Esophagus muscularis mucosa (tissue), 4 donors: ENCODE results near the gene SLC17A3. TPM values are rescaled to one million over a fixed set of nuclear protein-coding genes. Genes with fewer than 3 reads are reported as not detected.

Source experiments
- DNase-seq: peaks from one replicate; pipeline ENCODE4 v3.0.0-alpha.2; 2017; ENCODE audit errors: extremely low spot score
- H3K27ac ChIP-seq, 4 donors: fragments of 200-600 bp; sonication (generic); replicated peaks in 1 of 4; 1 replicate in 3 of 4; 2 replicates in 1 of 4; pipeline ENCODE4 v1.5.1; 2016 to 2019; ENCODE audit warnings: mild to moderate bottlenecking in 1 of 4
- H3K27me3 ChIP-seq, 4 donors: fragments of 200-600 bp; sonication (generic); one replicate each; pipeline versions ENCODE4 v1.5.1 to v1.6.0; 2016 to 2019
- H3K36me3 ChIP-seq, 4 donors: fragments of 200-600 bp; sonication (generic); one replicate each; pipeline ENCODE4 v1.5.1; 2016 to 2019
- H3K4me1 ChIP-seq, 4 donors: fragments of 200-600 bp; sonication (generic); one replicate each; pipeline ENCODE4 v1.5.1; 2016 to 2019
- H3K4me3 ChIP-seq, 4 donors: fragments of 200-600 bp; sonication (generic); 1 replicate in 2 of 4; 2 replicates in 2 of 4; pipeline ENCODE4 v1.5.1; 2016 to 2019; ENCODE audit warnings: mild to moderate bottlenecking in 4 of 4, moderate library complexity in 1 of 4
- H3K9me3 ChIP-seq, 4 donors: fragments of 200-600 bp; sonication (generic); 1 replicate in 3 of 4; 2 replicates in 1 of 4; pipeline ENCODE4 v1.5.1; 2016 to 2019
- EP300 ChIP-seq: sonication (generic); formaldehyde crosslinking; IDR thresholded peaks from one replicate; pipeline ENCODE4 v1.6.1; 2017; ENCODE audit warnings: antibody characterized with exemption
- POLR2A ChIP-seq: fragments of 450-650 bp; IDR thresholded peaks from one replicate; pipeline ENCODE4 v1.6.1; 2017; ENCODE audit warnings: antibody characterized with exemption, moderate library complexity, mild to moderate bottlenecking, low read depth
- POLR2AphosphoS5 ChIP-seq, 2 donors: sonication (generic); formaldehyde crosslinking; IDR thresholded peaks; one replicate each; pipeline ENCODE4 v1.6.1; 2017; ENCODE audit warnings: antibody characterized with exemption in 2 of 2
- WGBS: methylation state at CpG from one replicate; pipeline ENCODE4 v1.1.5; 2018; 5-methylcytosine and 5-hydroxymethylcytosine counted together
- intact Hi-C: fragments of 100-400 bp; cut with DNase I; formaldehyde crosslinking; loops from one replicate; pipeline ENCODE4 v1.15.1; 2023
- total RNA-seq, 4 donors: library from RNA; depleted of rRNA; stranded (reverse); fragments of >200 nt; gene quantifications; one replicate each; pipeline versions ENCODE4 v1.1.0 to v1.2.1, GENCODE V29; 2016
- TF ChIP-seq, protein P1 (sequence below), 3 experiments: fragments of 200-600 bp in 2 of 3; fragments of 450-650 bp in 1 of 3; sonication (generic) in 2 of 3; IDR thresholded peaks; one replicate each; pipeline ENCODE4 v1.5.1; 2017 to 2019; ENCODE audit warnings: antibody characterized with exemption in 3 of 3, mild to moderate bottlenecking in 2 of 3, moderate library complexity in 1 of 3

Gene SLC17A3
- total RNA-seq, 4 donors from 2014 or later, result not detected

DNA sequence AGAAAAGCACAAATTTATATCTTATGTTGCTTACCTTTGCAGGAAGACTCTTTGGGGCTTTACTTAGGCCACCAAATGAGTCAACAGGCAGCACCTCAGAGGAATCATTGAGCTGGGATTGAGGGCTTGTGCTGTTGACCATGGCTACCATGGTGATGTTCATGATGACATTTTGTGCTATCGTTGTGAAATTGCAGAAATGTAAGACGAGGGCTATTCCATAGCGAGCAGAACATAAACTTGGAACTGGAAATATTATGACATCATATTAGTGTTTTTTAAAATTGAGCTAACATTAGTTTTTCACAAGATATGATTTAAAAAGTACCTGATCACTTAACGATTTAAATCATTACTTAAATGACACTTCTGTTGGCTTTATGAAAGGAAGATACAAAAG lies 11.8 kb downstream of the SLC17A3 start:
- intact Hi-C loops, result no loop called here
- Histone ChIP-seq H3K4me1 (no peaks in the 10 kb centered on the region), H3K27me3 (peaks cover 0 to 11% (median 0%) of the 10 kb centered on the region in 4 donors), H3K36me3 (no peaks in the 10 kb centered on the region), H3K4me3 (no peak overlapping the region), H3K9me3 (no peaks in the 10 kb centered on the region), H3K27ac (no peak overlapping the region)
- DNase-seq, result no peak
- TF ChIP-seq, protein P1, sequence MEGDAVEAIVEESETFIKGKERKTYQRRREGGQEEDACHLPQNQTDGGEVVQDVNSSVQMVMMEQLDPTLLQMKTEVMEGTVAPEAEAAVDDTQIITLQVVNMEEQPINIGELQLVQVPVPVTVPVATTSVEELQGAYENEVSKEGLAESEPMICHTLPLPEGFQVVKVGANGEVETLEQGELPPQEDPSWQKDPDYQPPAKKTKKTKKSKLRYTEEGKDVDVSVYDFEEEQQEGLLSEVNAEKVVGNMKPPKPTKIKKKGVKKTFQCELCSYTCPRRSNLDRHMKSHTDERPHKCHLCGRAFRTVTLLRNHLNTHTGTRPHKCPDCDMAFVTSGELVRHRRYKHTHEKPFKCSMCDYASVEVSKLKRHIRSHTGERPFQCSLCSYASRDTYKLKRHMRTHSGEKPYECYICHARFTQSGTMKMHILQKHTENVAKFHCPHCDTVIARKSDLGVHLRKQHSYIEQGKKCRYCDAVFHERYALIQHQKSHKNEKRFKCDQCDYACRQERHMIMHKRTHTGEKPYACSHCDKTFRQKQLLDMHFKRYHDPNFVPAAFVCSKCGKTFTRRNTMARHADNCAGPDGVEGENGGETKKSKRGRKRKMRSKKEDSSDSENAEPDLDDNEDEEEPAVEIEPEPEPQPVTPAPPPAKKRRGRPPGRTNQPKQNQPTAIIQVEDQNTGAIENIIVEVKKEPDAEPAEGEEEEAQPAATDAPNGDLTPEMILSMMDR (IDR thresholded peaks at IDR 0.05), result no peak
- TF ChIP-seq EP300, result no peak
- no peak for TF ChIP-seq POLR2AphosphoS5 (IDR thresholded peaks at IDR 0.05)
- TF ChIP-seq POLR2A, result no peak
- WGBS, result 87% methylated on average over 4 of the region's 4 CpGs

DNA sequence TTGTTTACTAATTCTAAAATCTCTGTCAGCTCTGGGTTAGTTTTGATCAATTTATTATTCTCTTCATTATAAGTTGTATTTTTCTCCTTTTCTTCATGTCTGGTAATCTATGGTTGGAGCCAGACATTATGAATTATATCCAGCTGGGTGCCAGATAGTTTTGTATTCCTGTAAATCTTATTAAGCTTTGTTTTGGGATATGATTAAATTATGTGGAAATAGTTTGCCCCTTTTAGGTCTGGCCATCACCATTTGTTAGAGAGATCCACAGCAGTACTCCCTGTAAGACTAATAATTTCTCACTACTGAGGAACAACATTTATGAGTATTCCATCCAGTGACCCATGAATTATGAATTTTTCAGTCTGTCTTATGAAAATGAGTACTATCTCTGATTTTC lies 21.3 kb downstream of the SLC17A3 start:
- Histone ChIP-seq H3K27ac (no peak overlapping the region), H3K36me3 (no peaks in the 10 kb centered on the region), H3K9me3 (no peaks in the 10 kb centered on the region), H3K4me3 (no peak overlapping the region), H3K4me1 (no peaks in the 10 kb centered on the region), H3K27me3 (no peaks in the 10 kb centered on the region)
- TF ChIP-seq, protein P1 (IDR thresholded peaks at IDR 0.05), result no peak
- no peak for TF ChIP-seq POLR2A
- TF ChIP-seq EP300, result no peak
- no peak for TF ChIP-seq POLR2AphosphoS5 (IDR thresholded peaks at IDR 0.05)
- intact Hi-C loops, result no loop called here
- no peak for DNase-seq

DNA sequence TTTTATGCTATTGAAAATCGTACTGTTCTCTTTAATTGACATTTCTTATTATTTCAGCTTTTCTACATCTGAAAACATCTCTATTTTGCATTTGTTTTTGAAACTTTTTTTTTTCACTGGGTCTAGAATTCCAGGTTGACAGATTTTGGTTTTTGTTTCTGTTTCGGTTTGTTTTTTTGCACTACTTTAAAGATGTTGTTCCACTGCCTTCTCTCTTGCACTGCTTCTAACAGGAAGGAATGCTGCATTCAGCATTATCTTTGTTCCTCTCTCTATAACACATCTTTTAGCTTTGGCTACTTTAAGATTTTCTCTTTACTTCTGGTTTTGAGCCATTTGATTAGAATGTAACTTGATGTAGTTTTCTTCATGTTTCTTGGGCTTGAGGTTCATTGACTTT lies 22.1 kb downstream of the SLC17A3 start:
- no peak overlapping the region for H3K27ac ChIP-seq
- no peak overlapping the region for H3K4me3 ChIP-seq
- no peaks in the 10 kb centered on the region for H3K36me3 ChIP-seq
- no peaks in the 10 kb centered on the region for H3K9me3 ChIP-seq
- no peaks in the 10 kb centered on the region for H3K27me3 ChIP-seq
- DNase-seq, result no peak
- H3K4me1 ChIP-seq, result no peaks in the 10 kb centered on the region
- 83% methylated on average over 2 of the region's 2 CpGs for WGBS
- TF ChIP-seq POLR2AphosphoS5 (IDR thresholded peaks at IDR 0.05) (no peak), POLR2A (no peak), EP300 (no peak)
- TF ChIP-seq, protein P1 (IDR thresholded peaks at IDR 0.05), result no peak
- intact Hi-C loops, result no loop called here

DNA sequence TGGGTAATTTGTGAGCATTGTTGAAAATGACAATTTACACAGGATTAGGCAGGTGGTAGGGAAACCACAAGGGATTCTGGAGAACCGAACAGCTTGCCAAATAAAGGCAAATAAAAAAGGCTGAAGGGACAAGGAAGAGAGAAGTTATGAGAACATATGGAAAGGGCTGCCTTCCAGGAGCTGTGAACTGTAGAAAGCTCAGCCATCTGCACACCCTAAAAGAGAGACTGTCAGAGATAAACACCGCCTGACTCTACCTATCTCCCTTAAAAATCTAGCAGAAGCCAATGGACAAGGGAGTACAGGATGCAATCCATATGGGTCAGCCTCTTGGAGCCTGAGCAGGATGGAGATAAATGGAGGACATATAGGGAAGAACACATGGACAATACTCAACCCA lies 29.5 kb downstream of the SLC17A3 start:
- peaks cover 0 to 6% (median 0%) of the 10 kb centered on the region in 4 donors for H3K27me3 ChIP-seq
- H3K9me3 ChIP-seq, result no peaks in the 10 kb centered on the region
- no peak overlapping the region for H3K27ac ChIP-seq
- TF ChIP-seq EP300 (no peak), POLR2A (no peak), POLR2AphosphoS5 (IDR thresholded peaks at IDR 0.05) (no peak)
- TF ChIP-seq, protein P1 (IDR thresholded peaks at IDR 0.05), result no peak
- H3K36me3 ChIP-seq, result no peaks in the 10 kb centered on the region
- no peaks in the 10 kb centered on the region for H3K4me1 ChIP-seq
- intact Hi-C loops, result no loop called here
- DNase-seq, result no peak
- 63% methylated on average over 2 of the region's 2 CpGs for WGBS
- no peak overlapping the region for H3K4me3 ChIP-seq

DNA sequence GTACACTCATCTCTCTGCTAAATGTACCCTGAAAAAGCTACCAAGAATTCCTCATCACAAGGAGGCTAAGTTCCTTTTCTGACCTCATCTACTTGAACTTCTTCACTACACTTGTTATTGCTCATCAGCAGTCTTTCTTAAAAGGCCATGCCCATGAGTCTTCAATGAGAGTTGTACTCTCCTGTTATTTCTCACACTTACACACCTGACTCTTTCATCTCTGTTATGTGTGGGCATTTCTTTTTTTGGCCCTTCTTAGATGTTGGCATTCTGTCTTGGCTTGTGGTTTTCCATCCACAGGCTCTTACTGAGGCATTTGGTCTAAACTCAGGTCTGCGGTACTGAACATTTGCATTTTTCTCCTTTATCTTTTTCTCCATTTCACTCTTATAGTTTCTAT lies 31.5 kb downstream of the SLC17A3 start:
- intact Hi-C loops, result no loop called here
- Histone ChIP-seq H3K4me3 (no peak overlapping the region), H3K36me3 (no peaks in the 10 kb centered on the region), H3K27ac (no peak overlapping the region), H3K9me3 (no peaks in the 10 kb centered on the region), H3K4me1 (no peaks in the 10 kb centered on the region), H3K27me3 (peaks cover 0 to 6% (median 0%) of the 10 kb centered on the region in 4 donors)
- DNase-seq, result no peak
- 100% methylated on average over 1 of the region's 1 CpG for WGBS
- no peak for TF ChIP-seq POLR2AphosphoS5 (IDR thresholded peaks at IDR 0.05)
- TF ChIP-seq, protein P1 (IDR thresholded peaks at IDR 0.05), result no peak
- TF ChIP-seq POLR2A, result no peak
- TF ChIP-seq EP300, result no peak
